ENCODE measurements around the gene STX2.

GRCh38 chr12:130863298-130863697 is 24.2 kb upstream of the STX2 start:
- TF ChIP-seq POLR2AphosphoS5 (IDR thresholded peaks at IDR 0.05) (no peak), POLR2A (IDR thresholded peaks at IDR 0.05; ENCODE audit: low read depth) (no peak)
- TF ChIP-seq, protein P1, sequence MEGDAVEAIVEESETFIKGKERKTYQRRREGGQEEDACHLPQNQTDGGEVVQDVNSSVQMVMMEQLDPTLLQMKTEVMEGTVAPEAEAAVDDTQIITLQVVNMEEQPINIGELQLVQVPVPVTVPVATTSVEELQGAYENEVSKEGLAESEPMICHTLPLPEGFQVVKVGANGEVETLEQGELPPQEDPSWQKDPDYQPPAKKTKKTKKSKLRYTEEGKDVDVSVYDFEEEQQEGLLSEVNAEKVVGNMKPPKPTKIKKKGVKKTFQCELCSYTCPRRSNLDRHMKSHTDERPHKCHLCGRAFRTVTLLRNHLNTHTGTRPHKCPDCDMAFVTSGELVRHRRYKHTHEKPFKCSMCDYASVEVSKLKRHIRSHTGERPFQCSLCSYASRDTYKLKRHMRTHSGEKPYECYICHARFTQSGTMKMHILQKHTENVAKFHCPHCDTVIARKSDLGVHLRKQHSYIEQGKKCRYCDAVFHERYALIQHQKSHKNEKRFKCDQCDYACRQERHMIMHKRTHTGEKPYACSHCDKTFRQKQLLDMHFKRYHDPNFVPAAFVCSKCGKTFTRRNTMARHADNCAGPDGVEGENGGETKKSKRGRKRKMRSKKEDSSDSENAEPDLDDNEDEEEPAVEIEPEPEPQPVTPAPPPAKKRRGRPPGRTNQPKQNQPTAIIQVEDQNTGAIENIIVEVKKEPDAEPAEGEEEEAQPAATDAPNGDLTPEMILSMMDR (IDR thresholded peaks at IDR 0.05): no peak

Measured in esophagus muscularis mucosa (tissue), 3 donors.